HL-60/S4 (cell line): Measurements from ENCODE around the gene MAST4.

Experiments used
- in situ Hi-C: fragments of 300-500 bp; cut with MboI; formaldehyde crosslinking; loops from 2 replicates; pipeline ENCODE4 v1.14.3; 2022; ENCODE audit warnings: low sequenced_read_pairs

MAST4 gene

GRCh38 chr5:67214707-67215447 is 618.7 kb downstream of the MAST4 start:
- in situ Hi-C loops, result loop anchor here (5.0 kb wide), 1 partner anchor 53 kb away; no protein-coding TSS in a partner anchor

GRCh38 chr5:67215519-67216471 is 619.6 kb downstream of the MAST4 start:
- in situ Hi-C loops, result no loop called here

- in situ Hi-C loops, result no loop called here
These were observed 620.4 kb downstream of the MAST4 start for GRCh38 chr5:67216564-67216963.
